A549 treated with DMSO at 1 μM for 4 hours (cell line): ENCODE data around the gene NCDN. TPM values are rescaled to one million over a fixed set of nuclear protein-coding genes. Genes with fewer than 3 reads are reported as not detected.

Experiments
- total RNA-seq: library from RNA; stranded (reverse); fragments of 200-300 nt; extraction: Qiagen RNA extraction; gene quantifications from 5 replicates; pipeline ENCODE4 v1.2.3, GENCODE V29; 2022; ENCODE audit warnings: low read depth

NCDN gene, protein sequence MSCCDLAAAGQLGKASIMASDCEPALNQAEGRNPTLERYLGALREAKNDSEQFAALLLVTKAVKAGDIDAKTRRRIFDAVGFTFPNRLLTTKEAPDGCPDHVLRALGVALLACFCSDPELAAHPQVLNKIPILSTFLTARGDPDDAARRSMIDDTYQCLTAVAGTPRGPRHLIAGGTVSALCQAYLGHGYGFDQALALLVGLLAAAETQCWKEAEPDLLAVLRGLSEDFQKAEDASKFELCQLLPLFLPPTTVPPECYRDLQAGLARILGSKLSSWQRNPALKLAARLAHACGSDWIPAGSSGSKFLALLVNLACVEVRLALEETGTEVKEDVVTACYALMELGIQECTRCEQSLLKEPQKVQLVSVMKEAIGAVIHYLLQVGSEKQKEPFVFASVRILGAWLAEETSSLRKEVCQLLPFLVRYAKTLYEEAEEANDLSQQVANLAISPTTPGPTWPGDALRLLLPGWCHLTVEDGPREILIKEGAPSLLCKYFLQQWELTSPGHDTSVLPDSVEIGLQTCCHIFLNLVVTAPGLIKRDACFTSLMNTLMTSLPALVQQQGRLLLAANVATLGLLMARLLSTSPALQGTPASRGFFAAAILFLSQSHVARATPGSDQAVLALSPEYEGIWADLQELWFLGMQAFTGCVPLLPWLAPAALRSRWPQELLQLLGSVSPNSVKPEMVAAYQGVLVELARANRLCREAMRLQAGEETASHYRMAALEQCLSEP
- total RNA-seq: 14.5 to 18.6 TPM (median 16.6 TPM) in 5 replicates

DNA sequence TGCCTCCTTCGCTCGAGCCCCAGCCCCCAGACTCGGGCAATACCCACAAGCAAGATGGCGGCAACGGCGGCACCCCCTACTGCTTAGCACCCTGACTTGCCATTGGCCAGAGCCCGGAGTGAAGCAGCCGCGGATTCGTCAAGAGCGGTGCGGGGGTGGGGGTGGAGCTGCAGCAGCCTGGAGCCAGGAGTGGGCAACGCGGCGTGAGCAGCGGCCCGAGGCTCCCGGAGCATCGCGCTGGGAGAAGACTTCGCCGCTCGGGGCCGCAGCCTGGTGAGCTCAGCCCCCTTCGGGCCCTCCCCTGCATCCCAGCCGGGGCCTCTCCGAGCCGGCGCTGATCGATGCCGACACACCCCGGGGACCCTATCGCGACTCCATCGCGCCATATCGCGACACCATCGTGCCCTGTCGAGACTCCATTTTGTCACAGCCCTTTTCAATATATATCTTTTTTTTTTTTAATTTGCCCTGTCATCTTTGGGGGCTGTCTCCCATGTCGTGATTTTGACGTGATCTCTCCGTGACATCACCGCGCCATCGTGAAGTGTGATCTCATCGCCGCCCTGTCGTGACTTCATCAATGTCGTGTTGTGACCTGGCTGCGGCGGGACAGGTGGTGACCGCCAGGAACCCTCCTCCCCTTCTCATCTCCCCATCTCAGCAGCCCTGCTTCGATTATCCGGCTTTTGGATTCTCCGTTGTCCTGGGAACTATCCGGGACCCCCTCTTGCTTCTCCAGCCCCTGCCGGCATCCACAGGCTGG, at the start of gene NCDN:
Gene NCDN (plus strand): TSS at position 189 of the 763 bp plus-strand sequence. CDS start 392 bp downstream, at position 581.

DNA sequence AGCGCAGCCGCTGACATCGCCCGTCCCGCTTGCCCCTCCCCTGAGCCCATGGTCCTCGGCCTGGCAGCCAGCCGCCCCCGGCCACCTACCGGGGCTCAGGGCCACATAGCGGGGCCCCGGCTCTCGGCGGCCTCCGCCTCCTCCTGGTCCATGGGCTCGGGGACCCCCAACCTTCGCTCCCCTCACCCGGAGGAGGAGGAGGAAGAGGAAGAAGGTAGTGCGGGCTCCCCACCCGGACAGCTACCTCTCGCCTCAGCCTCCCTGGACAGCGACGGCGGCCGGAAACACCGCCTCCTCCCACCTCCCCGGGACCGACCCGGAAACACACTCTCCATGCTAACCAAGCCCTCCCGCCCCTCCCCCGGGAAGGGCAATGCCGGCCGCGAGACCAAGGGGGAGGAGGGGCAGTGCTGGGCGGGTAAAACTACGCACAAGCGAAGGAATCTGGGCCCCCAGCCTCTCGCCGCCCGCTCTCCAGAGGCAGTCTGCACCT, 435 bp upstream of the NCDN start, which contains the start of gene KIAA0319L:
Gene KIAA0319L (minus strand): TSS at position 286 of the 493 bp plus-strand sequence. CDS start 2,912 bp downstream, outside the sequence.

DNA sequence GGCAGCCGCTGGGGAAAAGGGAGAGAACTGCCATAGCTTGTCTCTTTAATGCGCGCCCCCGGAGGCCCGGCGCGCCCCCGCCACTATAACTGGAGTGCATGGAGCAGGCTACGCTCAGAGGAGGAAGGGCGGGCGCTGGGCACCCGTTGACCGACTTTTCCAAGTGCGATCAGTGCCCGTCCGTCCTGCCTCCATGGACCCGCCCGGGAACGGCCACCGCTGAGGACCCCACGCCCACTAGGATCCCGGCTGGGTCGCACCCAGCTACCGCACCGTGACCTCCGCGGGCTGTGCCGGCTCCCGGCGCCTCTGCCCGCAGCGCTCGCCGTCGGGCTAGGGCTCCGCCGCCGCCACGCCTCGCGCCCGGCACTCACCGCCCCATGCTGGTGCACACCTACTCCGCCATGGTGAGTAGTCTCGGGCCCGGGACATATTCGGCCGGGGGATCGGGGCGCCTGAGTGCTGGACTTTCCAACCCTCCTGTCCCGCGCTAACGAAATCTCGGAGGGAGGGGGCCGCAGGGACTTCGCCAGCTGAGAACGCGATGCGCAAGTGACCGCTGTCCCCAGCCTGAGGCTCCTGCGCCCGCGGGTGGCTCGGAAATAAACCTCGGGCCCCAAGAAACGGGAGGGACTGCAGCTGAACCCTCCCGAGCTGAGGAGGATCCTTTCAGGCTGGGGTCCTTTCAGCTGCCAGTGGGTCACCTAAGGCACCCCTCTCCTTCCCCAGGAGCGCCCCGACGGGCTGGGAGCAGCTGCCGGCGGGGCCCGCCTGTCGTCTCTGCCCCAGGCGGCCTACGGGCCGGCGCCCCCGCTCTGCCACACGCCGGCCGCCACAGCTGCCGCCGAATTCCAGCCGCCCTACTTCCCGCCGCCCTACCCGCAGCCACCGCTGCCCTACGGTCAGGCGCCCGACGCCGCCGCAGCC, 15.9 kb downstream of the NCDN start, which contains the start of gene TFAP2E:
Gene TFAP2E (plus strand): TSS at position 117 of the 927 bp plus-strand sequence. CDS start 264 bp downstream, at position 381.

Other genes starting within 250 kb of the NCDN start
- 14.1 to 16.9 TPM (median 16.0 TPM) in 5 replicates for gene KIAA0319L, start 396 bp upstream of the NCDN start, total RNA-seq
- gene TFAP2E, start 15.5 kb downstream of the NCDN start, total RNA-seq: 0.35 to 0.77 TPM (median 0.47 TPM) in 5 replicates
- 80.4 to 107 TPM (median 106 TPM) in 5 replicates for gene PSMB2, start 83.7 kb downstream of the NCDN start, total RNA-seq
- gene C1orf216, start 161.1 kb downstream of the NCDN start, total RNA-seq: 12.4 to 15.2 TPM (median 13.3 TPM) in 5 replicates
- gene CLSPN, start 212.2 kb downstream of the NCDN start, total RNA-seq: 10.0 to 13.4 TPM (median 12.9 TPM) in 5 replicates